HG02763 (cell line): ENCODE data around the gene AXIN2.

Experiments
- ATAC-seq: cut with Tn5 transposase; IDR thresholded peaks from one replicate; pipeline ENCODE4 v1.9.1; 2021; ENCODE audit warnings: mild to moderate bottlenecking, moderate library complexity; ENCODE audit not compliant: unreplicated experiment

Gene AXIN2

DNA sequence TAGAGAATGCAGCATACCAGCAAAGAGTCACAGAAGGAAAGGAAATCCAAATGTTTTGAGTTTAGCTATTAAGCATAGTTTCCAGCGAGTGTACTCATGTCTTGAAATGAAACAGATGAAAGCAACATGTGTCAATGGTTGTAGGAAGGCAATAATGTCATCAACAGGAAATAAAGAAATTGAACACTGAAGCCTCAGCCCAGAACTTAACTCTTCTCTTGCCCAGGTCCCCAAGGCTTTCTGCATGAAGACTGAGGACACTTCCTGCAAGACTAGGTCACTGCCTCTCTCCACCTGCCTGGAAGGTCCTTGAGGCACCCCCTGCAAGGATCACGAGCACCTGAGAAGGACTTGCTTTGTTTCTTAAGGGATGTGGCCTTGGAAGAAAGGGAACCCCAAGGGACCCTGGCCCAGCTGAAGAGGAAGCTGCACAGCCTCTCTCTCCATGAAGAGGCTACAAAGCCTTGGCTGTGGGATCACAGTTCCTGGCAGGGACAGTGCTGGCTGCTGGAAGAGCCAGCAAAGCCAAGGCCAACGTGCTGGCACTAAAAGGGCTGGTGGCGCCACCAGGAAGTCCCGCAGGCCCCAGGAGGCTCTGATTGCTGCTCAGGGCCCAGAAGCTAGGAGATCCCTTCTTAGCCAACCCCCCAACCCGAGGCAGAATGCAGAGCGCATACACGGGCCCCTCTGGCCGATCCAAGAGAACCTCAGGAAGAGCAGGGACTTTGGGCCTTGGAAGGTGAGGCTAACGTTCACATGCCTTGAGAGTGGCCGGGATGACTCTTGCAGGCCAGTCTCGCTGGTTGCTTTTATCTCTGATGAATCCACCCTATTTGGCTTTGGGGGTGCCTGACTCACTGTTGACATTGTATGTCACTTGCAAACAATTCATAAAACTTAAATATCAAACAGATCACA is 23.4 kb upstream of the AXIN2 start:
- ATAC-seq: no peak

DNA sequence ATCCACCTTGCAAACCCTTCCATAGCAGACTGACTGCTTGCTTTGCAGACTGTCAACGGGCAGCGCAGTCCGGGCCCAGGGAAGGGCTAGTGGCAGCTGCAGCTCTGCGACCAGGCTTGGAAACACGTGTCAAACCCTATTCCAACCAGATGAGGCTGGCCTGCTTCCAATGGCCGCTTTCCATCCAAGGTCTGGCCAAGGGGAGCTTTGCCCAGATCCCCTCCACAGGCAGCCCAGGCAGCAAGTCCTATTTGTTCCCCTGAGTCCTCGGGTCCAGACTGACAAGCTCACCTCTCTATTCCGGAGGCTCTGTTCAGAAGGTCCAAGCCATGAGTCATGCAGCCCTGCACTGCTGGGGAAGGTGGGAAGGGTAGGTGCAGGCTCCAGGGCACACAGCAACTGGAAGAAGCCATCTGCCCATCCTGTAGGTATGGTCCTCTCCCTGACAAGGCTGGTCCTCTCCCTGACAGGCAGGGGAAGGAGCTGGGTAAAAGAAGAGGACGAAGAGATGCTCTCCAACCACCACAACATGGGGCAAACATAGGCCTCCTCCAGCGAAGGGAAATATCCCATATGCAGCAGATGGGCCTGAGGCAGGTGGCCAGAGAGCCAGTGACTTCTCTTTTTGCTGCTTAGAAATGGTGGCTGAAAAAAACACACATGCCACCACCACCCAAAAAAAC is 22.6 kb upstream of the AXIN2 start:
- ATAC-seq: no peak

DNA sequence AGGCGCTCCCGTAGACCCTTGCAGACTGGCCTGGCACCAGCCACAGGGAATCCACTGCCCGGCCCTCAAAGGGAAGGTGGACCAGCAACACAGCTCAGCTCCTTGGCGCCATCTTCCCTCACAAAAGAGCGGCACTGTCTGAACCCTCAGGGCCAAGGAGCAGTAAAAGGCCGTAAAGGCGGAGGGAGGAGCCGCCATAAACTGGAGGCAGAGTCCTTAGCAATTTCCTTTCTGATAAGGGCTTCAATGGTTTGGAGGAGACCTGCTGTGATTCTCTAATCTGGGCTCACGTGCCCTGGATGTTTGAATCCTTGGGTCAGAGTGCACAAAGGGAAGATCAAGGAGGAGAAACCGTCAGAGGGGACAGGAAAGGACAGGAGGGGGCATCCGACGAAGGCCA is 15.5 kb upstream of the AXIN2 start:
- no peak for ATAC-seq

DNA sequence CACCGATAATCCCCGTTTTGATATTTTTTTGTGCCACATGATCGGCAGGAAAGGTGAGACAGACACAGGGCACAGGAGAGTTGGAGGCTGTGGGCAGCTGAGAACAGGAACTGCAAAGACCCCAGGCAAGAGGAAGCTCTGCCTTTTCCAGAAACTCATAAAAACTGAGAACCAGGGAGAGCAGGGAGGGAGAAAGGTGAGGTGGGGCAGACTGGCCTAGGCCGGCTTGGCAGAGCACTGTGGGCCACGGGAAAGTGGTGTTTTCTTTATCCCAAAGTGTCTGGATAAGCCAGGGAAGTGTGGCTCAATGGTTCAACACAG is 11.8 kb upstream of the AXIN2 start:
- no peak for ATAC-seq

DNA sequence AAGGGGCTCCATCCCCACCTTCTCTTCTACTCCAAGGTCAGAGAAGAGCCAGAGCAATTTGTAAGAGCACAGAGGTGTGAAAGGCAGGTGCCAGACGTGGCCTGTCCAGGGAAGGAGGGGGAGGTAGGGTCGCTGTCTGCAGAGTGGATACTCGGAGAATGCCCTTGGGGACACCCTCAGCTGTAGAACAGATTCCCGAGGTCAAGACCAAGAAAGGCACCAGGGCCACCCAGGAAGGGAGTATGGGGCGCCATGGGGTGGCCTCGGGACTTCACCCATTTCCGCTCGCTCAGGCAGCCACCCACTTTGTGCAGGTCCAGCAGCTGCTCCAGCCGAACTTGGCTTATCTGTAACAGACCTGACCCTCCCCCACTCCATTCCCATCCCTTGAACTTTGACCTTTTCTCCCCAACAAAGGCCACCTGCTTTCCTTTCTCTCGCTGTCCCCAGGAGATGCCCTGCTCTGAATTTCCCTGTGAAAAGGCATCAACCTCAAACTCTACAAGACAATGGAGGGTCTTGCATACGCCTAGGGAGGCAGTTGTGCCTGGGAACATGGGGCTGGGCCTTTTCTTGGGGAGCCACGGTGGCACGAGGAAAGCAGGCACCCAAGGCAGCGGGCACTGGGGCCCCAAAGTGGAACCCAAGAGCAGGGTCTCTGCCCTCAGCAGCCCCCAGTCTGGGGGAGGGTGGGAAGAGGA is 11.3 kb upstream of the AXIN2 start:
- ATAC-seq: no peak

DNA sequence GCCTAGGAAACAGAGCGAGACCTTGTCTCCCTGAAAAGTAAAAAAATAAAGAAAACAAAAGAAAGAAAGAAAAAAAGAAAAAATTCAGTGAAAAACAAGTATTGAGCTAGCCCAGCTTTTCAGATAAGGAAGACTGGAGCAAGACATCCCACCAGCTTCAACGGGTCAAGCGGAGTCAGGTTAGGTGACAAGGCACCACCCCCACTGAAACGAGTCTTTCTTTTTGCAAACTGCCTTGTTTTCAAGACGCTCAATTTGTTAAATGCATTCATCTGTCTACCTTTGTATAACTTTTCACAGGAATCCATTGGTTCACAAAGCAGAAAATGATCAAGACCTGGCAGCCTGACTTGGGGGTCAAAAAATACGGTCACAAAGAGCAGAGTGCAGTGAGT is 10.7 kb upstream of the AXIN2 start:
- no peak for ATAC-seq

DNA sequence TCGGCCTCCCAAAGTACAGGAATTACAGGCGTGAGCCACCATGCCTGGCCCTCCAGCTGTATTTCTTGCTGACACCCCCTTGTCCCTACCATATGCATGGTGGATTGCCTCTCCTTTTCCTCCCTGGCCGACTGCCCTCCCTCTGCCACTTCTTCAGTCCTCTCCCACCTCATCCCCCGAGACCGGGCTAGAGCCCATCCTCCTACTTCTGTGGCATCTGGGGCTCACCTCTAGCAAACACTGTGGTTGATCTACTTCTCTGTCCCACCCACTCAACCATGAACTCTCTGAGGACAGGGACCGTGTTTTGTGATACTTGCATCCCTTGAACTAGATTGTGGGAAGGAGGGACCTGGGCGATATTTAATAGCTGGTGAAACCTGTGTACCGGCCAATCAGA is 7.5 kb upstream of the AXIN2 start:
- no peak for ATAC-seq

DNA sequence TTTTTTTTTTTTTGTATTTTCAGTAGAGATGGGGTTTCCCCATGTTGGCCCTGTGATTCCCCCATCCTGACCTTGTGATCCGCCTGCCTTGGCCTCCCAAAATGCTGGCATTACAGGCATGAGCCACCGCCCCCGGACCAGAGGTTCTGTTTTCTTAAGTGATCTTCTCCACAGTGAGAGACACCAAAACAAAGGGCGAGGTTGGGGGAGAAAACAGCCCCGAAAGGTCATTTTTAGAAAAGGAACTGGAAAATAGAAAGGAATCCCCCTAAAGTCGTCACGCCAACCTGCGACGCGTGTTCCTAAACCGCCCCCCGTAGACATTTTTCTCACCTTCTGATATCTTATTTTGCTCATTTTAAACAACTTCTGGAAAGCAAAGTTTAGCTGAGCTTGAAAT is 6.1 kb upstream of the AXIN2 start:
- ATAC-seq: no peak

DNA sequence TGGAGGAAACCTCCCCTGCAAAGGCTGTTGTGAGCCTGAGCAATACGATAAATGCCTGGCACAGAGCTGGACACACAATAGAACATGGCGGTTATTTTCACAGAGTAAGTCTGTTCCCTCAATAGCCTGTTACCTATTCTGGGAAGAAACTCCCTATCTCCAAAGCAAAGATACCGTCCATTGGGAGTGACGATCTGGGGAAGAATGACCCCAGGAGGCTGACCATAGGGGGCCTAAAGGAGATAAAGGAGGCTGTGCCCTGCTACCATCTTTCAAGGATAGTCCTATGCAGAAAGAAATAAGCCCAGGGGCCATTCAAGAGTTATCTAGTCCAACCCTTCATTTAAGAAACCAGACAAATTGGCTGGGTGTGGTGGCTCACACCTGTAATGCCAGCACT is 4.1 kb upstream of the AXIN2 start:
- ATAC-seq: no peak

DNA sequence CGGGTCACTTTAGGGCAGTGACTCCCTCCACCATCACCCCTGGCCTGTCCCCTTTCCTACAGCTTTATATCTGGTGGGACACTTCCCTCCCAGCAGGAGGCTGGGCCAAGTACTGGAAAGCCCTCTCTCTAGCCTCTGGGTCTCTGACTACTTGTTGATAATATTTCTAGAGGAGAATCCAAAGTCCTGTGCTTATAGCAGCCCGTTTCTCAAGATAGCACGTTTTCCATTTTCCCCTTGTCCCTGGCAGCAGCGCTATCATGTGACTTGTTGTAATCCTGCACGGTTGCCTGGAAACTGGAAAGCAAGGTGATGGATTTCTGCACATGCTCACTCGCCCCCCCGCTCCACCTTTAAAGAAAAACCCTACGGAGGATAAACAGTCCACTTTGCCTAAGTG is 3.3 kb upstream of the AXIN2 start:
- no peak for ATAC-seq

DNA sequence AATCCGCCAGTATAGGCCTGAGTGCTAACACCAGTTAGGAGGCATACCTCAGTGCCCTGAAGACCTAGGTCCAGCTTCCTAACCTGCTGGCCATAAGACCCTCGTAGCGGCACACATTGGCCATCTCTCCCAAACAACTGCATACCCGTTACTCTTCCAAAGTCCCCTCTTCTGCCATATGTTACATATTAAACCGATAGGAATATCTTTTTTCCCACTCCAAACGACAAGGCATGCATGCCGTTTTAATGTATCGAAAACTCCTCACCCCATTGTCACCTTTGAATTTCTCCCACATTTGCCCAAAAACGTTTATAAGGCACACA is 721 bp upstream of the AXIN2 start:
- no peak for ATAC-seq

DNA sequence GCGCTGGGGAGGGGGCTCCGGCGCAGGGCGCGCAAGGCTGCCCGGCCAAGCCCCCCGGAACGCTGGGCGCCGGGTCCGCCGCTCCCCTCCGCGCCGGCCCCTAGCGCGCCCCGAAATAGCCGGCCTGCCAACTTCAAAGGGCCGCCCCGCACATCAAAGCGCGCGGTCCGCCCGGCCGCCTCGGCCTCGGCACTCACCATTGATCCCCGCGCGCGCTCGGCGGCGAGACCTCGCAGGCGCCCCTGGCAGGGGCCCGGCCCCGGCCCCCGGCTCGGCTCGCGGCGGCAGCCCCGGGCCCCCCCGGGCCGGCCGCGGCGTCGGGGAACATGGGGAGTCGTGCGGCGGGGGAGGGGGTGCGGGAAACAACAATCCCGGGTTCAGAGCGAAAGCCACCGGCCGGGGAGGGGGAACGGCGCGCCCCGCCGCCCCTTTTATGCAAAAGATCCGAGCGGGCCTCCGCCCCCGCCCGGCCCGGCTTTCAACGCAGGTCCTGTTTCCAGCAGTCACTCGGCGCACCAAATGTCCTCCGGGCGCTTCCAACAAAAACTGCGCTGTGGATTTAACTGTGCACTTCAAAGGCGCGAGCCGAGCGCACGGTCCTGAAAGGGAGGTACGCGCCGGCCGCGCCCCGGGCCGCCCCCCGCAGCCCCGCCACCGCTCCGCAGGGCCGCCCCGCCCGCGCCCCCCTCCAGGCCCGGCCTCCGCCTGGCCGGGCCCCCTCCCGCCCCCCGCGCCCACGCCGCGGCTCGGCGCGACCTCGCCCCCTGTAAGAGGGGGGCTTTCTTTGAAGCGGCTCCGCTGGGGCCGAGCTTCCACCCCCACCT is 608 bp downstream of the AXIN2 start:
- peak; percentile 36 for ATAC-seq

DNA sequence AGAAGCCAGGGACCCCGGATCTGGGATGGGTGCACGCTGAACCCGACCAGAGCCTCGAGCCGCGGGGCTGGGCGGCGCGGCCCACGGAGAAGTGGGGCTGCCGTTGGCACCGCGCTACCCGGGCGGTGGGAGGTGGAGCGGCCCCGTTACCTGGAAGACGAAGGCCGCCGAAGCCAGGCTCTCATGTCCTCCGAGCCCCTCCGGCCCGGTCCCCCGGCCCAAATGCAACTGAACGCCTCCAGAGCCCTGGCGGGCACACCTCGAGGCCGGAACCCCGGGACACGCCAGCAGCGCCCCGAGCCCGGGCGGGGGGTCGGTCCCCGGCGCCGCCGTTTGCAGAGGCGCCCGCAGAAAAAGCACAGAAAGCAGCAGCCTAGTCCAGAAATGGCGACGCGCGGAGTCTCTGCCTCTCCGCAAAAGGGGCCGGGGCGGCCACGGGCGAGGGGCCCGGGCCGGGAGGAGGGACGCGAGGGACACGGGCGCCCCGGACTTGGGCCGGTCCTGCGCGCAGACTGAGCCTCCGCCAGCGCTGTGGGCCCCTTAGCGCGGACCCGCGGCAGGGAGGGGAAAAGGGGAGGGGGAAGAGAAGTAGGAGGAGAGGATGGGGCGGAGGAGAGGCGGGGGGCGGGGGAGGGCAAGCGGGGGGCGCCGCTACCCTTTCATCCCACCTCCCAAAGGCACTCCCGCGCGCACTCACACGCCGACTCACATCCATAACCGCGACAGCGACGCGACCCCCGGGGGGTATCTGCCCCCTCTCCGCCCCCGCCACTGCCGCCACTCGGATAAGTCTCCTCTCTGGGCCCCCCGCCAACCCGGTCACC is 1.4 kb downstream of the AXIN2 start:
- no peak for ATAC-seq

DNA sequence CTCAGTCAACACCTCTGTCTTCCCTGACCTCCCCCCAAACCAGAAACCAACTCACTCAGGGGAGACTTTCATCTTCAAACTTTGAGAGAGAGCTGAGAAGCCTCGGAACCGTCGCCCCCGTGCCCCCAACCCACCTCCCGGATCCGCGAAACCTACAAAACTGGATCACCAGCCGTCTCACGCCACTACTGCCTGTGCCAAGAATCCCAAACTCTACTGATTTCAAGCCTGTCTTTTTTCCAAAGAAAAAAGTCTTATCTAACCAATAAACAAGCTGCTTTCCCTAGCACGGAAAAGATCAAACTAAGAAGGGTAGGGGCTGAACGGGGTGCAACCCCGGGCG is 2.0 kb downstream of the AXIN2 start:
- no peak for ATAC-seq

DNA sequence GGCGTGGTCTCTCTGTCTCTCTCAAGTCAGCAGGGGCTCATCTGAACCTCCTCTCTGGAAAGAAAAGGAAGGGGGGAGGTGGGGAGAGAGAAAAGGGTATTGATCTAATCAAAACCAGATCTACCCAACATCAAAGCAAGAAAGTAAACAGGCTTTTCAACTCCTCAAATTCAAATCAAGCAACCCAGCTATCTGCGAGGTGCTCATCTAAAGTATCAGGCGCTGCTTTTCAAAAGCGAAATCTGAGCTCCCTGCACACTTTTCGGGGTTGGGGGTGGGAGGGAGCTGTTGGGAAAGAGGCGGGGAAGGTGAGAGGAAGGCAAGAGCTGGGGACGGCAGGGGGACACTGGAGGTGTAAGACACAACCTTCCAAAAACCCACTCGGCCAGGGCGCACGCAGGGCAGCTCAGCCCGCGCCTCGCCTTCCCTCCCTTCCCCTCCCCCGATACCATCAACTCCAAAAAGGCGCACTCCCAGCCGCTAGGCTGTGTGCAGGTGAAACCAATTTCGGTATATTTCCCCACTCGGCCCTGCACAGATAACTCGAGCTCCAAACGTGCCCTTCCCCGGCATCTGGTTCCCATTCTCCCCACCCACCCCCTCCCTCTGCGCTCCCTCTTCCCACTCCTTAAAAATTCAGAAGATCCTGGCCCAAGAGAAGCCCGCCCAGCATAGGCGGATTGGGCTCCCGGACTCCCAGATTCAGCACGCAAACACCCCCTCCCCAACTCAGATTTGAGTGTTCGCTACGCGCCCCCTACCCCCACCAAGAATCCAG is 2.6 kb downstream of the AXIN2 start:
- no peak for ATAC-seq

DNA sequence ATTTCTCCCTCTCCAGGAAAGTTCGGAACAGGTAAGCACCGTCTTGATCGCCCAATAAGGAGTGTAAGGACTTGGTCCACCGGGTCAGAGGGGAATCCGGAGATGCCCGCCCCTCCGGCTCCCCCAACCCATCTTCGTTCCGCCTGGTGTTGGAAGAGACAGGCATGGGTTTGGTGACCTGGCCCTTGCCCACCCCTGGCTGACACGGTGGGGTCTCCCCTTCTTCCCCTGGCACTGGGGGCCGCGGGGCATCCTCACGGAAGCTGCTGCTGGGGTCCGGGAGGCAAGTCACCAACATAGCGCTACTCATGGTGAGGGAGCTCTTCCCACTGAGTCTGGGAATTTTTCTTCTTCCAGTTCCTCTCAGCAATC is 3.2 kb downstream of the AXIN2 start:
- ATAC-seq: no peak

DNA sequence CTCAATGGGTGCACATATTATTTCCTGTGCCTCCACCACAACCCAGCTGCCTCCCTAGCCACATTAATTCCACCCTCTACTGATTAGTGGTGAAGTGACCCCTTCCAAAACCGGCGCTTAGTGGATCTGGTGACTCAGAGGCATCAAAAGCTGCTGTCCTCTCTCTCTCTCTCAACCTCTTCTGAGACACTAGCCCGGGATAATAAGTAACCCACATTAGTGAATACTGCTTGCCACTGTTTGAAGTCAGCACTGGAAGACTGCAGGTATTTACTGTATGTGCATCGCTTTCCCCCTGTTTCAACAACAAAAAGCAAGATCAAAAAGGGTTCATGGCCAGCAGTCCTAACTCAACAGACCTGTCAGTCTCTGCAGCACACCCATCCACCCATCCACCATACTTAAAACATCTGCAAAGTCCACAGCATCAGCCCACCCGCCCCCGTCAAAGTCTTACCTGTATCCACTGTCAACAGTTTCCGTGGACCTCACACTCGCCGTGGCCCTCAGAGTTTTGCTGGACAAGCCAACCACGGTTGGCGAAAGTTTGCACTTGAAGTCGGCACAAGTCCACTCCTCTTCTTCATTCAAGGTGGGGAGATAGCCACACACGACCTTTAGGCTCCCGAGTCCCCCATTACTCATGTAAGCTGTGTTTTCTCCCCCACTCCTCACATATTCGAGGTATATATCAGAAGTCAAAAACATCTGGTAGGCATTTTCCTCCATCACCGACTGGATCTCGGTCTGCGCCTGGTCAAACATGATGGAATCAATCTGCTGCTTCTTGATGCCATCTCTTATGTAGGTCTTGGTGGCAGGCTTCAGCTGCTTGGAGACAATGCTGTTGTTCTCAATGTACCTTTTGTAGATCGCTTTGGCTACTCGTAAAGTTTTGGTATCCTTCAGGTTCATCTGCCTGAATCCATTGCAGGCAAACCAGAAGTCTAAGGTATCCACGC is 3.8 kb downstream of the AXIN2 start:
- ATAC-seq: no peak

DNA sequence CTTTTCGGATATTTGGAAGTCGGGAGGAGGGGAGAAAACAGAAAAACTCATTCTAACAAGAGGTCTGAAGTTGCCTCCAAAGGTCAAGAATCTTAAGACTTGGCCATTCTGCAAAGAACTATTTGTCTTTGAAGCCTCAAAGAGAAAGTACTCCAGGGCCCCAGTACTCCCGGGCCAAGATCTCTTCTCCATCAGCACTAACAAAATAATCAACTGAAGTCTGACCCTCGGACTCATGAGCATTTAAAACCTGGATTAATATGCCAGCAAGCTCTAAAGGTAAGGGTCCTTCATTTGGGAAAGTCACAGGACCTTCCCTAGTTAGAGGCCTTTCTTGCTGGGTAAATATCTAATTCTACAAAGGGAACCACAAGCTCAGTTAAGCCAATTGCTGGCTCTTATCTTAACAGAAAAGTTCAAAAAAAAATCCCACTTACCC is 4.5 kb downstream of the AXIN2 start:
- no peak for ATAC-seq
